Measurements from ENCODE around the gene SYNE1. TPM values are rescaled to one million over a fixed set of nuclear protein-coding genes. Genes with fewer than 3 reads are reported as not detected.
A peak's percentile ranks its signal among the peaks of the same experiment; 100 is the strongest.

Gene SYNE1
- total RNA-seq, 2 donors from 2014 or later, result 135 to 160 TPM

DNA sequence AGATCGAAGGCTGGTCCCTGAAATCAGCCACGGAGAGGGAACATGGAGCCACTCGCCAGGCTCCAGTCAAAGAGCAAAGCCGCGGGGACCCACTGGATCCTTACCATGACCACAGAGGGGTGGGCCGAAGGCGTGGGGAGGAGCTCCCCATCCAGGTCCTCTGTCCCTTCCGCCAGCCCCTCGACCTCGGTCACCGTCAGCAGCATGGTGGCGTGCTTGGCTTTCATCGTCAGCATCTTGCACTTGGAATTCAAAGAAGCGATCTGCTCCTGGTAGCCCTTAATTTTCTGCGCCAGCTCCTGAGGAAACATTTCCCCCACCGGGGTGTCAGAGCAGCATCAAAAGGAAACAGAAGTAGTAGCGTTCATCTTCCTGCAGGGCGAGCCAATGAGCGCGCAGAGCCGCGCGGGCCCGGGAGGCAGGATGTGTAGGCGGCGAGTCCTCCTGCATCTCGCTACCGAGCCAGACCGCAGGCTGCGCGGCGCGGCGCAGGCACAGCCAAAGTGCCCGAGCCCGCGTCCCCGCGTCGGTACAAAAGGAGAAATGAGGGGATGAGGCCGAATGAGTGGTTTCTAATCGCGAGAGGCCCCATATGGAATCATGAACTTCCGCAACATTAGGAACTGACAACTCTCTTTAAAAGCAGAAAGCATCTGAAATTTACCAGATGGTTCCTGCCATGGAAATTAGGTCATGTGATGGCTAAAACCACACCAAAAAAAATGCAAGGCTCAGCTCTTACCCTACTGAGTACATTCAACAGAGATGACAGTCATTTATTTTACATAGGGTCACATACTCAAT, 335.2 kb downstream of the SYNE1 start:
- H3K27ac ChIP-seq, result peak overlapping the region; percentile 76 to 82
- H3K4me3 ChIP-seq, result peak overlapping the region; percentile 40 to 55
- DNase-seq (ENCODE audit: low spot score), result peak; percentile 90
- TF ChIP-seq, protein P1, sequence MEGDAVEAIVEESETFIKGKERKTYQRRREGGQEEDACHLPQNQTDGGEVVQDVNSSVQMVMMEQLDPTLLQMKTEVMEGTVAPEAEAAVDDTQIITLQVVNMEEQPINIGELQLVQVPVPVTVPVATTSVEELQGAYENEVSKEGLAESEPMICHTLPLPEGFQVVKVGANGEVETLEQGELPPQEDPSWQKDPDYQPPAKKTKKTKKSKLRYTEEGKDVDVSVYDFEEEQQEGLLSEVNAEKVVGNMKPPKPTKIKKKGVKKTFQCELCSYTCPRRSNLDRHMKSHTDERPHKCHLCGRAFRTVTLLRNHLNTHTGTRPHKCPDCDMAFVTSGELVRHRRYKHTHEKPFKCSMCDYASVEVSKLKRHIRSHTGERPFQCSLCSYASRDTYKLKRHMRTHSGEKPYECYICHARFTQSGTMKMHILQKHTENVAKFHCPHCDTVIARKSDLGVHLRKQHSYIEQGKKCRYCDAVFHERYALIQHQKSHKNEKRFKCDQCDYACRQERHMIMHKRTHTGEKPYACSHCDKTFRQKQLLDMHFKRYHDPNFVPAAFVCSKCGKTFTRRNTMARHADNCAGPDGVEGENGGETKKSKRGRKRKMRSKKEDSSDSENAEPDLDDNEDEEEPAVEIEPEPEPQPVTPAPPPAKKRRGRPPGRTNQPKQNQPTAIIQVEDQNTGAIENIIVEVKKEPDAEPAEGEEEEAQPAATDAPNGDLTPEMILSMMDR (IDR thresholded peaks at IDR 0.05), result peak; percentile 60 to 68
- H3K9me3 ChIP-seq, result no peaks in the 10 kb centered on the region
- H3K36me3 ChIP-seq, result peaks cover 29% of the 10 kb centered on the region
- H3K4me1 ChIP-seq, result peaks cover 0 to 26% of the 10 kb centered on the region in 2 donors
- H3K27me3 ChIP-seq, result no peaks in the 10 kb centered on the region

DNA sequence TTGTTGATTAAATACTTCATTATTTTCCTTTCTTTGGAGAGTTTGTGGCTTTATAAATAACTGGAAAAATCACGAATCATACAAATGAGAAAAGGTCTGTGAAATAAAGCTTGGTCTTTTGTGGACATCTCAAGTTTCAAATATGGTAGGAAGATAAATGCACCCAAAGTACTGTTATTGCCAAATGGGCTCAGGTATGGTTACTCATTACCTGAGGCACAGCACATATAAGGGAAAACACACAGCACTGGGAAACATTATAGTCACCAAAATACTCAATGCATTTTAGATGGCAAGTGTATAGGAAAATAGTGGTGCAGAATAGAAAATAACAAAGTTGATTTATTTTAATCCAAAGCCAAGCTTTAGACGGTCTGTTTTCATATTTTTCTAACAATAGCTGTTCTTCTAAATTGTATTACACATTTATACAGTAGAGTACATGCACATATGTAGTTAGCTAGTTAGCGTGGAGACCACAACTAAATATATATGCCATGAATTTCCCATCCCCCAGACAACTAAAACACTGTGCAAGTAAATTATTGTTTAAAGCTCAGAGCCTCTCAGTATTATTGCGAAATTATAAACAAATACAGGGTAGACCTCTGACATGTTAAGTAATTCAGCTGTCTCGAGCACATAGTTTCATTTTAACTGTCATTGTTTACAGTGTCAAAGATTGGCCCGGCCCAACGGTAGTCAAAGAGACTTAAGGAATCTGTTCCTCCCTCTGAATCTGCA, 336.0 kb downstream of the SYNE1 start:
- Histone ChIP-seq H3K4me1 (peaks cover 0 to 33% of the 10 kb centered on the region in 2 donors), H3K4me3 (peak overlapping the region; percentile 40 to 55), H3K27ac (peak overlapping the region; percentile 76 to 82), H3K9me3 (no peaks in the 10 kb centered on the region), H3K36me3 (peaks cover 29% of the 10 kb centered on the region), H3K27me3 (no peaks in the 10 kb centered on the region)
- DNase-seq (ENCODE audit: low spot score), result no peak
- TF ChIP-seq, protein P1 (IDR thresholded peaks at IDR 0.05), result no peak

DNA sequence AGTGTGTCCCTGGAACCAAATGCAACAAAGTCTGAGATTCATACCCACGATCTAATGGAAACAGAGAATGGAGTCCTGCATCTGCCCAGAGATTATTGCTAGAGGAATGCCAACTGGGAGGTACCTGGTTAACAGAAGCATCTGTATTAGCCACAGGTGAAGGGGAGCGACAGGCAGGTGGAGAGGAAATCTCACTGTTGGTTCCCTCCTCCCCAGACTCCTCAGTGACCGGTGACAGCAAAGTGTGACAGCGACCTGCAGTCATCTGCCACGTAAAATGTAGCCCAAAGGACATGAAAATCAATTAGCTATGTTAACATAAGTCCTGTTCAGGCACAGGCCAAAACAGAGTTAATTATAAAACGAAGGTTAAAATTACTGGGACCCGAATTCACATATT, 336.6 kb downstream of the SYNE1 start:
- peaks cover 0 to 35% of the 10 kb centered on the region in 2 donors for H3K4me1 ChIP-seq
- no peaks in the 10 kb centered on the region for H3K27me3 ChIP-seq
- H3K36me3 ChIP-seq, result peaks cover 27% of the 10 kb centered on the region
- H3K4me3 ChIP-seq, result no peak overlapping the region
- H3K27ac ChIP-seq, result peak overlapping the region in 1 of 2 donors; percentile 76
- TF ChIP-seq, protein P1 (IDR thresholded peaks at IDR 0.05), result no peak
- no peaks in the 10 kb centered on the region for H3K9me3 ChIP-seq
- no peak for DNase-seq (ENCODE audit: low spot score)

DNA sequence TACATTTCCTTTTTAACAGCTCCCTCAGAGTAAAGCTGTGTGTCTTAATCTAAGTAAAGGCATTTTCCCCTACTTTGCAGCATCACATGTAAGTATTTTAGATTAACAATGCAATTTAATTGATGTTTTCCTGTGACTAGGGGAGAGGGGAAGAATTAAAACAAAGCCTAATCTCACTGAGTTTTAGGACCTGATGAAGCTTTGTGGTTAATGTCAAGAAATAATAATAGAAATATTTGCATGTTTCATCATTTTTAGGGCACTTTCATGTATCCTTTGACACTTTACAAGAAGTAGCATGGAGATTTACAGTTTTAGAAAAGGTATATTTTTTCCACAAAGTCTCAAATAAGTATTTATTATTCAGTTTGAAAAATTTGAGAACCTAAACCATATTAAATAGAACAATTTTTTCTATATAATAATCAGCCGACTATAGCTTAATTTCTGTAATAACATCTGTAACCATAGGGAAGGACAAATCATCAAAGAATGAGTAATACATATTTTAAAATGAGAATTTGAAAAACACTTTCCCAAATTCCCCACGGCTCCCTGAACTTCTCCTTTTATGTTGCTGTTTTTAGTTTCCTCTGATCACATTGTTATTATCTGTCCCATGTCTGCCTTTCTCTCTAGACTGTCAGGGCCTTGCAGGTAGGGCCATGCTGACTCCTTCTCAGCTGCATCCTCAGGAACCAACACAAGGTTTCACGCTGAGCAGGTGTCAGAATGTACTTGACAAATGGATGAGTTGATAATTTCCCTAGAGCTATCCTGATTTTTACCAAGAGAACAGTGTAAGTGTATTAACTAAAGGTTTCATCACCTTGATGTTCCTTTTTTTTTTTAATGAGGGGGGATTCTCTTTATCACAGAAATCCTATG, 338.1 kb downstream of the SYNE1 start:
- peaks cover 15% of the 10 kb centered on the region for H3K36me3 ChIP-seq
- TF ChIP-seq, protein P1 (IDR thresholded peaks at IDR 0.05), result no peak
- peaks cover 0 to 35% of the 10 kb centered on the region in 2 donors for H3K4me1 ChIP-seq
- H3K9me3 ChIP-seq, result no peaks in the 10 kb centered on the region
- H3K27ac ChIP-seq, result no peak overlapping the region
- no peaks in the 10 kb centered on the region for H3K27me3 ChIP-seq
- no peak overlapping the region for H3K4me3 ChIP-seq
- no peak for DNase-seq (ENCODE audit: low spot score)

- TF ChIP-seq, protein P1 (IDR thresholded peaks at IDR 0.05), result no peak
- no peaks in the 10 kb centered on the region for H3K9me3 ChIP-seq
- no peaks in the 10 kb centered on the region for H3K27me3 ChIP-seq
- peaks cover 24% of the 10 kb centered on the region for H3K36me3 ChIP-seq
- no peak for DNase-seq (ENCODE audit: low spot score)
- no peak overlapping the region for H3K27ac ChIP-seq
- H3K4me3 ChIP-seq, result no peak overlapping the region
- H3K4me1 ChIP-seq, result peaks cover 0 to 38% of the 10 kb centered on the region in 2 donors
Observed at GRCh38 chr6:152298055-152298647, 339.0 kb downstream of the SYNE1 start.

Measured in right atrium auricular region (tissue), 2 donors.